RPMI8226 (cell line): ENCODE results near the gene CNTROB.
A peak's percentile ranks its signal among the peaks of the same experiment; 100 is the strongest.

ENCODE experiments used
- DNase-seq: peaks from one replicate; pipeline ENCODE4 v3.0.0-alpha.2; 2015

Gene CNTROB

GRCh38 chr17:7931709-7932482 is at the start of gene CNTROB, which contains the start of gene TRAPPC1:
CNTROB (plus strand) TSS chr17:7932206; CDS start chr17:7933080, 874 bp downstream.
TRAPPC1 (minus strand) TSS chr17:7931946; CDS start chr17:7931829, 117 bp downstream.
- DNase-seq = peak; percentile 97

GRCh38 chr17:7882629-7883028 is 49.4 kb upstream of the CNTROB start:
- DNase-seq = no peak

- DNase-seq = no peak
Measured at GRCh38 chr17:7883781-7884386, 48.1 kb upstream of the CNTROB start.

DNA sequence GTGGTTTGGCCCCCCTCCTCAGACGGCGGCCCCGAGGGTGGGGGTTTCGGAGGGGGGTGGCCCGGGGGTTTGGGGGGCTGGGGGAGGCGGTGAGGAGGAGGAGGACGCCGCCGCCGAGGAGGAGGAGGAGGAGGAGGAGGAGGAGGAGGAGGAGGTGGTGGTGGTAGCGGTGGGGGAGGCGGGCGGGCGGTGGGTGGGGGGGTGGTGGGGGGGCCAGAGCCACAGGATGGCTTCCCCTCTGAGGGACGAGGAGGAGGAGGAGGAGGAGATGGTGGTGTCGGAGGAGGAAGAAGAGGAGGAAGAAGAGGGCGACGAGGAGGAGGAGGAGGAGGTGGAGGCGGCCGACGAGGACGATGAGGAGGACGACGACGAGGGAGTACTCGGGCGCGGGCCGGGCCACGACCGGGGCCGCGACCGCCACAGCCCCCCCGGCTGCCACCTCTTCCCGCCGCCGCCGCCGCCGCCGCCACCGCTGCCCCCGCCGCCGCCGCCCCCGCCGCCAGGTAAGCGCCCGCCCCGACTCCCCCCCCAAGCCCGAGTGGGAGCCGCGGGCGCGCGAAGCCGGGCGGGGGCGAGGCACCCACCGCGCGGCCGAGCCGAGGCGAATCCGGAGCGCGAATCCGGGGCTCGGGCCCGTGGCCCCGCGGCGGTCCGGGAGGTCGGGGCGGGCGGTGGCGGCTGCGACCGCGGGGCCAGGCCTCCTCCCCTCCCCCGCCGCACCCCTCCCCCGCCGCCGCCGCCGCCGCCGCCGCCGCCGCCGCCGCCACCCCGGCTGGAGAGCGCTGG is 47.2 kb upstream of the CNTROB start:
- no peak for DNase-seq

- peak; percentile 50 for DNase-seq
Measured at GRCh38 chr17:7885367-7886226, 46.4 kb upstream of the CNTROB start.

GRCh38 chr17:7886227-7887037 is 45.6 kb upstream of the CNTROB start:
- DNase-seq = peak; percentile 35

- no peak for DNase-seq
Measured at GRCh38 chr17:7887038-7887481, 44.9 kb upstream of the CNTROB start.

DNA sequence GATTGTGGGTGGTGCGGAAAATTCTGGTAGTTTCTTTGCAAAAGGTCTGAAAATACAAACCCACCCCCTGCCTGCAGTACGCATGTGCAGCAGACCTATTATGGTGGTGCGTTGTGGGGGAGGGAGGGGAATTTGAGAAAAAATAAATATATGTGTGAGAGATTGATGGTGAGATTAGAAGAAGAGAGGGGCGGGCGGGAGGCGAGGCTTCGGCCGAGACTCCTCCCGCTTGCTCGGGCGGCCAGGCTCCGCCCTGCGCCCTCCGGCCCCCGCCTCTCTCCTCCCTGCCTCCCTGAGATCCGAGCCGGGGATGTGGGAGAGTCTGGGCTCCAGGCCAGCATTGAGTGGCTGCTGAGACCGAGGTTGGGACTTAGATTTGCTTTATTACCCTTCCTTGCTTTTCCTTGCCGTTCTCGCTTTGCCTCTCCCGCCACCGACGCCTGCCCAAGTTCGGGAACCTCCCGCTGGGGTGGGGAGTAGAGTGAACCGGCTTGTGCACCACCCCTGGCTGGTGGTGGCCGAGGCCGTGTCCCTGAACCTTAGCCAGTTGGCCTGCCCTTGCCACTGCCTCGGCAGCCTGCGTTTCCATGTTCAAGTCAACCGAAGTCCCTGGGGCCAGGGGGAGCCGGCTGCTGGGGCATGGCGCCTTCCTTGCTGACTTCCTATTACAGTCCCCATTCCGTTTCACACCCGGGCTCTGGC is 44.4 kb upstream of the CNTROB start:
- peak; percentile 89 for DNase-seq

DNA sequence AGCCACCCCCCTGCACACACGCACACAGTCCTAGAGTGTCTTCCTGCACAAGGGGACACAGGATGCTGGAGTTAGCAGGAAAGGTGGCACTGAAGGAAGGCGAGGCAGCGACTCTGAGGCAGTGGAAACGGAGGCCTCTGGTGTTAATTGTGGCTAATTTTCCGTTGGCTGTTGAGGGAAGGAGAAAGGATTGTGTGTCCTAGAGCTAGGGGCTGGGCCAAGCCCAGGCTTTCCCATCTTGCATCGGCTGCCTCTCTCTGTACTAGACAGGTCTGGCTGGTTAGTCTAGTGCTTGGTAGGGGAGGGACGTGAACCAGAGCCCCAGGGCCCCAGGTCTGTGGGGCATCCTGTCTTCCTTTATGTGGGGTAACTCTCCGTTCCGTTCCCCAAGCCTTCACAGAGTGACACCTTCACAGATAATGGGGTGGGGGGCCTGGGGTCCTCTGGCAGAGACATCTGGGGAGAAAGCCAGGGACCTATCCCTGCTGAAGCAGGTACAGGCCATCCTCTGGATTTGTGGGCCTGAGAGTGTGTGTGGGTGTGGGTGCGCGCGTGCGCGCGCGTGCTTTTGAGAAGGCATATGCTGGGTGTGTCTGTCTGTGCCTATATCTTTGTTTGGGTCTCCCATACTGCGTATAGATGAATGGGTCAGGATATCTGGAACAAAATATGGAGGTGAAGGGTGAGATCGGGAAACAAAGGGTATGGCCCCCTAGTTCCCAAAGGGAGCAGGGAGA is 43.7 kb upstream of the CNTROB start, which contains the start of gene CHD3:
Gene CHD3, plus strand, starts transcription at position 606 of the 737 bp plus-strand sequence. CDS start 212 bp downstream, outside the sequence.
- peak; percentile 24 for DNase-seq

DNA sequence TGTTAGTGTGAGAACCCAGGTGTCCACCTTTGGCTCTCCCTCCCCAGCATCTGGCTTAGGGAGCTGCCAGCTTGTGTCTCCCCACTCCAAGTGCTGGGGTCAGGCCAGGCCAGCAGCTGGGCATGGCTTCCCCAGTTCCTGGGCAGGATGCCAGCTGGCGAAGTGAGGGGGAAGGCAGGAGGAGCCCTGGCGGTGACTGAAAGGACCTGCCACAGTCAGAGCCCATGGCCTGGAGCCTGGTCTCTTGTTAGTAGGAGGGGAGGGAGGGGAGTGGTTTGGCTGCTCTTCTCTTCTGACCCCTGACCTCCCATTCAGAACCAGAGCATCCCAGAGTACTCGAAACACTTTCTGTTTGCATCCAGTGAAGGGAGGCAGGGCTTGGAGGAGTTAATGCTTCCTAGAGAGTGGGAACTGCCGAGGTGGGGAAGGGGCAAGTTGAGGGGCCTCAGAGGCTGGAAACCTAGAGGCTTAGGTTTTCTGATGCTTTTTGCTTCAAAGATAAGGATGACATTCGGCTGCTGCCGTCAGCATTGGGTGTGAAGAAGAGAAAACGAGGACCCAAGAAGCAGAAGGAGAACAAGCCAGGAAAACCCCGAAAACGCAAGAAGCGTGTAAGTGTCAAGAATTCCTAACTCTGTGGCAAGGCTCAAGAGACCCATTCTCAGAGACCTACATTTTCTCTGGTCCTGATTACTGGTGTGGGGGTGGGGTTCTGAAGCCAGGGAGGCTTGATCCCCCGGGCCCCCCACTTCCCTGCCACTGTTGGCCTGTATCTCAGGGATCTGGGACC is 42.6 kb upstream of the CNTROB start:
- peak; percentile 96 for DNase-seq

GRCh38 chr17:7893187-7893880 is 38.7 kb upstream of the CNTROB start:
- DNase-seq = no peak

GRCh38 chr17:7894226-7894625 is 37.8 kb upstream of the CNTROB start:
- no peak for DNase-seq

DNA sequence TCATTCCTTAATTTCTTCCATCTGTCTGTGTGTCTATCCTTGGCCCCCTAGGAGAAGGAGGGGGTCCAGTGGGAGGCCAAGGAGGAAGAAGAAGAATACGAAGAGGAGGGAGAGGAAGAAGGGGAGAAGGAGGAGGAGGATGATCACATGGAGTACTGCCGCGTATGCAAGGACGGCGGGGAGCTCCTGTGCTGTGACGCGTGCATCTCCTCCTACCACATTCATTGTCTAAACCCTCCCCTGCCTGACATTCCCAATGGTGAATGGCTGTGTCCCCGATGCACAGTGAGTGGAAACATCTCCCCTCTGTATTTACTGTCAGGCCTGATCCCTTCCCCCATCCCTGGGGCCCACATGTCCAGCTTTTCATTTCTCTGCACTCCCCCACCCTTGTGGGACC is 37.1 kb upstream of the CNTROB start:
- DNase-seq = no peak

DNA sequence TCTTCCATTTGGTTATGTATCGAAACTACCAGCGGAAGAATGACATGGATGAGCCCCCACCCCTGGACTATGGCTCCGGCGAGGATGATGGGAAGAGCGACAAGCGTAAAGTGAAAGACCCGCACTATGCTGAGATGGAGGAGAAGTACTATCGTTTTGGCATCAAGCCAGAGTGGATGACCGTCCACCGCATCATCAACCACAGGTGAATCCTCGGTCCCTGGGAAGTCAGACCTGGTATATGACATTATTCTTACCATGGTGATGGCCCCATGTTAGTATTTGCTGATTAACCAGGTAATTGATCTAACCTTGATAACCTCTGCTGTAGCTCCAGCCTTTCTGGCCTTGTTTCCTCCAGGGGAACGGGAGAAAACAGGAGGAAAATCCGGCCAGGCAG is 34.9 kb upstream of the CNTROB start:
- no peak for DNase-seq

- peak; percentile 18 for DNase-seq
Measured at GRCh38 chr17:7897773-7898172, 34.2 kb upstream of the CNTROB start.

DNA sequence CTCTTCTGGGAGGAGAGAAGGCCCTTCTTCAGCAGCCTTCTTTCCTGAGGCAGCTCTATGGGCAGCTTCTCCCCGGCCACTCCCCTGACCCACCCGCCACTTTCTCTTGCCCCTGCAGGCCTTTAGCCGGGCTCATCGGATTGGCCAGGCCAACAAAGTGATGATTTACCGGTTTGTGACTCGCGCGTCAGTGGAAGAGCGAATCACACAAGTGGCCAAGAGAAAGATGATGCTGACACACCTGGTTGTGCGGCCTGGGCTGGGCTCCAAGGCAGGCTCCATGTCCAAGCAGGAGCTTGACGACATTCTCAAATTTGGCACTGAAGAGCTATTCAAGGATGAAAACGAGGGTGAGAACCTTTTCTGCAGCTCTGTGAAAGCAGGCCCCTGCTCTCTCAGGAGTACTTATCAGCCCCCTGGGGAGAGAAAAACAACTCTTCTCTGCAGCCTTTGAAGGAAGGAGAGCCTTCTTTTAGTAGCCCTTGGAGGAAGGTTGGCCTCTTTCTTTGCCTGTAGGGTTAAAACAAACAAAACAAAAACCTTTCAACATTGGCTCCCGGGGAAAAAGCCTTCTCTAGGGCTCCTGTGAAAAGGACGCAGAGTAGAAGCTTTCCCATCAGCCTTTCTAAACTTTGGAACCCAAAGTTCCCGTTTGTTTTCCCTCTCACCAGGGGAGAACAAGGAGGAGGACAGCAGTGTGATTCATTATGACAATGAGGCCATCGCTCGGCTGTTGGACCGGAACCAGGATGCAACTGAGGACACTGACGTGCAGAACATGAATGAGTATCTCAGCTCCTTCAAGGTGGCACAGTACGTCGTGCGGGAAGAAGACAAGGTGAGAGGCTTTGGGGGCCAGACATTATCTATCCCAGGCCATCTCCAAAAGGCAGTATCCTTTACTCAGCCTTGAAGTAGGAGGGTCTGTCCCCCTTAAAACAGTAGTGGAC is 28.6 kb upstream of the CNTROB start:
- no peak for DNase-seq

DNA sequence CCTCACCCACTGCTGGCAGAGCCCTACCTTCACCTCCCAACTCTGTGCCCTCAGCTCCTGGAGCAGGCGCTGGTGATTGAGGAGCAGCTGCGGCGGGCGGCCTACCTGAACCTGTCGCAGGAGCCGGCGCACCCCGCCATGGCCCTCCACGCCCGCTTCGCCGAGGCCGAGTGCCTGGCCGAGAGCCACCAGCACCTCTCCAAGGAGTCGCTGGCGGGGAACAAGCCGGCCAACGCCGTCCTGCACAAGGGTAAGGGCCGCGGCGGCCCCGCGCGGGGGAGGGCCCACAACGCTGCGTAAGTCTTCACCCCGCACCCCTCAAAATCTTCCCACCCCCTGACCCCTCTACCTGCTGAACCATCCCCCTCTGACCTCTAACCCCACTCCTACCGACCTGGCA is 22.9 kb upstream of the CNTROB start:
- no peak for DNase-seq
